ENCODE measurements around the gene KRTAP5-1. TPM values are rescaled to one million over a fixed set of nuclear protein-coding genes. Genes with fewer than 3 reads are reported as not detected.
A peak's percentile ranks its signal among the peaks of the same experiment; 100 is the strongest.

The KRTAP5-1 gene
- total RNA-seq, 1 experiment from 2014 or later = not detected

GRCh38 chr11:1560649-1561251 lies 24.3 kb downstream of the KRTAP5-1 start:
- DNase-seq (ENCODE audit: low read depth) = no peak

DNA sequence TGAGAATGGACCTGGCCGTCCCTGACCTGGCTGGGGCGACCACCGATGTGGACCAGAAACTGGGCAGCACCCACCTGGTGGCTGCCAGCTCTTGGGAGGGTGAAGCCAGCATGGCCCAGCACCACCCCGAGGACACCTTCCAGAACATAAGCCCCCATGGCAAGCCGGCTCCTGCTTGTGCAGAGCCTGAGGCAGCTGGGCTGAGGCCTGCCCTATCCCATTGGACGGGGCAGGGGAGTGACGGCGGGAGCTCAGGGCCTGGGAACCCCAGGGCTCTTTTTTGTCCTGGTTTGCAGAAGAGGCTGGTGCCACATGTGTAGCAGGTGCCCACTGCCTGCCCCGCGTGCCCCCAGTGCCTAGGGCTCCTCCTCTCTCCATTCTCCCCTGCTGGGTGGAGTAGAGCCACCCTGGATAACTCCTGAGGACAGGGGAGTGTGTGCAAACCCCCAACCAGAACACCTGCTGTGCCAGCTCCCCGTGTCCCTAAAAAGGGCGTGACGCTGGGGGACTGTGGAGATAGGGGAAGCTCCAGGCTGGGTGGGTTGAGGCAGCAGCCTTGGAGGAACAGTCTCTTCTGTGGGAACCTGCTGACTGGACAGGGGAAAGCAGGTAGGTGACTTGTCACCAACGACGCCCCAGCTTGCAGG lies 25.0 kb downstream of the KRTAP5-1 start:
- no peak for DNase-seq (ENCODE audit: low read depth)

GRCh38 chr11:1559111-1559951 lies 25.8 kb downstream of the KRTAP5-1 start:
- peak; percentile 91 for DNase-seq (ENCODE audit: low read depth)

- no peak for DNase-seq (ENCODE audit: low read depth)
Observed at GRCh38 chr11:1558775-1559110, 26.3 kb downstream of the KRTAP5-1 start.

DNA sequence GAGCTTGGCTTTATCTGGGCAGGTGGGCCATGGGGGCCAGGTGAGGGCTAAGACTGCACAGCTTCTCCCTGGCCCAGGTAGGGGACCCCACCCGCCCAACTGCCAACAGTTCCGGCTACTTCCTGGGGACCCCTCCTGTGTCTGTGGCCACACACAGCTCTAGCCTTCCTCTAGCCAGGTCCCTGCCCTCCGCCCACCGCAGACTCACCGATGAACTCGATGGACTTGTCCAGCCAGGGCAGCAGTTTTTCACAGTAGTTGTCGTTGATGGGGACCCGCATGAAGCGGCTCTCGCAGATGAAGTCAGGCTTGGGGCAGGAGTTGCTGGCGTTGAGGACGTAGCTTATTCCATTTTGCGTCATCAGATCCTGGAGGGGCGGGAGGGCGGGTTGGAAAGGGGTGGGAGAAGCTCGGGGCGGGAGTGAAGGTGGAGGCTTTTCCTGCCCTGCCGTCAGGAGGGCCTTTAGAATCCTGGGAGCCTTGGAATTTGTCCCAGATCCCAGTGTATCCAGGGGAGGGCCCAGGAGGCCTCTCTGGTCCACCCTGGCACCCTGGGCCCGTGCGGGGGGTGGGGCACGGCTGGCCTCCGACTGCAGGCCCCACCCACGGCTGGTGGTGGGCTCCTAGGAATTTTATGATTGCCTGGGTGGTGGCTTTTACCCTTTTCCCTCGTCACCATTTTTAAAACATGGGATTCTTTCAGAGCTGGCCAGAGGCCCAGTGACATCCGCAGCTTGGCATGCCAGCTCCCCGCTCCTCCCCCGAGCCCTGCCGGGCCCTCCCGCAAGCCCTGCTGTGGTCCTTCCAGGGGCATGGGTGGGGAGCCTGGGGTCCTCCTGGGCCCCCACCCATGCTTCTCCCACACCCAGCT lies 26.9 kb downstream of the KRTAP5-1 start:
- peak; percentile 80 for DNase-seq (ENCODE audit: low read depth)

GRCh38 chr11:1557051-1557884 lies 27.8 kb downstream of the KRTAP5-1 start:
- DNase-seq (ENCODE audit: low read depth) = no peak

DNA sequence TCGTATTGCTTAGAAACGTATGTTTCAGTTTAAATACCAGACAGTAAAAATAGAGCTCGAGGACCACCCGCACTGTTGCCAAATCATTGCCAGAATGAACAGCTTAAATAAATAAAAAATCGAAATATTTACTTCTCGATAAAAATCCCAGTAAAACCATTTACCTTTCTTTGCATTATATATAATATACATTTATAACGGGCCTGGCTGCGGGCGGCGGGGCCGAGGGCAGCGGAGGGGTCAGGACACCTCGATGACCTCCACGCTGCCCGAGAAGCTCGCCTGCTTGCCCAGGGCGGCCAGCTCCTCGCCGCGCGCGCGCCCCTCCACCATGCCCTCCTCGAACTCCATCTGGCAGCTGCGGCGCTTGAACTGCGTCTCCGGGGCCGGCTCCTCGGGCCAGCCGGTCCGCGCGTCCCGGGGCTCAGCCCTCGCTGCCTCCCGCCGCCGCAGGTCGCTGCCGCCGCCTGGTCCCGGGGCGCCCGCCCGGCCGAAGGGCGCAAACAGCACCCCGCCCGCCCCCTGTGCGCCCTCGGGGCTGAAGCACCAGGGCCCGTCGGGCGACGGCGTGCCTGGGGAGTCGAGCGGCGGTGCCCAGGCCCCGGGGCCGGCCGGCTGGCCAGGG lies 28.7 kb downstream of the KRTAP5-1 start:
- no peak for DNase-seq (ENCODE audit: low read depth)

DNA sequence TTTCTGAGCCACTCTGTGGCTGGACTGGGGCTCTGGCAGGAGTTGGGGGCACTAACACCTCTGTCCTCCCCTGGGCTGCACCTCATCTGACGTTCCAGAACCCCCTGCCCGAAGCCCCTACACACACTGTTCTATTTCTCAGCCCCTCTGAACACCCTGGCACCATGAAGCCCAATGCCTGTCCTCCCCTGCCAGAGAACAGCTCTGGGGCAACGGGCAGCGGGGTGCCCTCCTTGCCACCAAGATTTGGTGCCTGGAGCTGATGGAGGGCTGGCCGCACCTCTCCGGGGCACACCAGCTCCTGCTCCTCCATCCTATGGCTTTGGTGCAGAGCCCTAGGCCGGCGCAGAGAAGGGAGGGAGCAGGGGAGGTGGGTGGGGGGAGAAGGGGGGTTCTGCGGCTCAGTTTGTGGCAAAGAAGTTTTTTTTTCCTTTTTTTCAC lies 29.4 kb downstream of the KRTAP5-1 start:
- DNase-seq (ENCODE audit: low read depth) = no peak

DNA sequence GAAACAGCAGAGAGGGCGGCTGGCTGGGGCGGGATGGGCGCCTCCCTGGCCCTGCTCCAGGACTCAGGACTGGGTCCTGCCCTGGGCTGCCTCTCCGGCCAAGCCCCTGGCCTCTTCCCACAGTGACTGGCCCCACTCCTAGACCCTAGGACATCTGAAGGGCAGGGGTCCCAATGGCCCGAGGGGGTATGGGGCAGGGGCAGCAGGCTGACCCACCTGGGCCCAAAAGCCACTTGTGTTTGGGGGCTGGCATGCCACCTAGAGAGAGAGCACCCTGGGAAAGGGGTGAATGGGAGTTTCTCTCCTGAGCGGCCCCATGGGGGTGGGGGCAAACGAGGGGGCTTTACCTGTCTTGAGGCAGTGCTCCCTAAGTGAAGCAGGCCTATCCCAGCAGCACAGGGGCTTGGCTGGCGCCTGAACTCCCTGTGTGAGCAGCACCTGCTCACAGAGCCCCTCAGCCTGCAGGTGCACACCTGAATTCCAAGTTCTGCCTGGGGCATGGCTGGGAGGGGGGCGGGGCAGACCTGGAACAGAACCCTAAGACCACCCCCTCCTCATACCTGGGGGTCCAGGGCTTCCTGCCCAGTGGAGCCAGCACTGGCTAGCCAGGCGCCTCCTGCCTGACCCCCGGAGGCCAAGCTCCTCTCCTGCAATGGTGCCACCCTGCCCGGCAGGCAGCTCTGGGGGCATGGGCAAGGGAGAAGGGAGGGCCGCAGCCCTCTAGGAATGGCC lies 29.9 kb downstream of the KRTAP5-1 start:
- no peak for DNase-seq (ENCODE audit: low read depth)

GRCh38 chr11:1553808-1554594 lies 31.1 kb downstream of the KRTAP5-1 start:
- no peak for DNase-seq (ENCODE audit: low read depth)

DNA sequence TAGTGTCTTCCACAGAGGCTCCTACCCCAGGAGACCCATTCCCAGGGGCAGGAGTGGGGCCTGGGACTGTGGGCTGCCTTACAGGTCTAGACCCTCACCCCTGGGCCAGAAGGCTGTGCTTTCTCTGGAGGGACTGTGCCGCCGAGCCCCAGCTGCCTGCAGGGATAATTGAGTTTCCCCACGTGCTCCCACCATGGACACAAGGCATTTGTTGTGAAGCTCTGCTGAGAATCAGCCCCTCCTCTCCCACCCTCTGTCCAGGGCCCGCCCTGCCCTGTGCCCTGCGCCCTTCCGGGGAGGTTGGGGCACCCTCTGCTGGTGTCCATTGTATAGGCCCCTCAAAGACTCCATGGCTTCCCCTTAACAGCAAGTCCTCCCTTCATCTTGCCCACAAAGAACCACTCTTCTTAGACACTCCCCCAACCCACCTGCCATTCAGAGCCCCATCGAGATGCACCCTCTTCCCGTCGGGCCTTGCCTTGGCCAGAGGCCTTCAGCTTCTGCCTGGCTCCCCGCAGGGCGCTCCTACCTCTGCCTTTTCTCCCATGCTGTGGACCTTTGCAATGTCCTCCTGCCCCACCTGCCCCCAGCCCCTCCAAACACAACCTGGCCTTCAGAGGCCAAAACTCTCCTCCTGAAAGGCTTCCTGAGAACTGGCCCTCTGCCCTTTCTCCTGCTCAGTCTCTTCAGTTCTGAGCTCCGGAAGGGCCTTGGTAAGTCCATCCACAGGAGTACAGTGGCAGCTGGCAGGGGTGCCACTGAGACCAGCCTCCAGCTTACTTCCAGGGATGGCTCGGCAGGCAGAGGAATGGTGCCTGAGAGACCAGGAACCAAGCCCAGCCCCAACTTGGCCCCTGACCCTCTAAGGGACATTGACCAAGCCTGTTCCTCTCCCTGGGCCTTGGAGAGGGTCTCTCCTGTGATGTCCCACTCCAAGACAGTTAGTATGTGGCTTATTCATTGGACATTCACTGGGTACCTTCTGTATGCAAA lies 35.4 kb downstream of the KRTAP5-1 start:
- DNase-seq (ENCODE audit: low read depth) = no peak

DNA sequence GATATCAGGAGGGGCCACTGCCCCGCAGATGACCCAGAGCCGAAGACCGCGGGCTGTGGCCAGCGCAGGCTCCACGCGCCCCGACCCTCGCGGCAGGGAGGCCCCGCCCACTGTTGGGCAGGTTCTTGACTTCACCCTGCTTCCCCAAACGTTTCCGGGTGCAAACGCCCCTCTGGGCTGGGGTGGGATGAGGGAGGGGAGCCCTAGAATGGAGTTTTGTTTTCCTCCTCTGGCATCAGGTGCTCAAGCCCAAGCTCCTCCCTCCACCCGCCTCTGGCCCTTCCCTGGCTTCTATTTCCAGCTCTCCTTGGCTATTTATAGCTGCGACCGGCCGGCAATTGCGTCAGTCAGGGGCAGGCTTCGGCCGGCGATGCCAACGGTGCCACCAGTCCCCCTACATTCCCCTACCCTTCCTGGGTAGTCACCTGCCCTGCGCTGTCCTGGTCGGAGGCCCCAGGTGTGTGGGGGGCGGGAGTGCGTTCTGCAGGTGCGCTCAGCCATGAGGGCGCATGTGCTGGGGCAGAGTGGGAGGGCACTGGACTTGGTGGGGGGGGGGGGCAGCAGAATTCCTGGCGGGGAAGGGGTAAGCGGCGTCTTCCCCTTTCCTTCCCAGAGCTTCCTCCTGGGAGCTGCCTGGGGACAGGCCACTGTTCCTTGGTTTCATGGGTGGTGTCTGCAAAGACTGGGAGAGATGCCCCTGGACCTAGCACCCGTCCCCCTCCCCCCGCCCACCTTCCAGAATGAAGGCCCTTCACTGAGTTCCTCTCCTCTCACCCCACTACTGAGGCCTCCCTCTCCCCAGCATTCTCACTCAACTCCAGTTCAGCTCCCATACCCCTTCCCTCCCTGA lies 36.6 kb downstream of the KRTAP5-1 start:
- peak; percentile 45 for DNase-seq (ENCODE audit: low read depth)

DNA sequence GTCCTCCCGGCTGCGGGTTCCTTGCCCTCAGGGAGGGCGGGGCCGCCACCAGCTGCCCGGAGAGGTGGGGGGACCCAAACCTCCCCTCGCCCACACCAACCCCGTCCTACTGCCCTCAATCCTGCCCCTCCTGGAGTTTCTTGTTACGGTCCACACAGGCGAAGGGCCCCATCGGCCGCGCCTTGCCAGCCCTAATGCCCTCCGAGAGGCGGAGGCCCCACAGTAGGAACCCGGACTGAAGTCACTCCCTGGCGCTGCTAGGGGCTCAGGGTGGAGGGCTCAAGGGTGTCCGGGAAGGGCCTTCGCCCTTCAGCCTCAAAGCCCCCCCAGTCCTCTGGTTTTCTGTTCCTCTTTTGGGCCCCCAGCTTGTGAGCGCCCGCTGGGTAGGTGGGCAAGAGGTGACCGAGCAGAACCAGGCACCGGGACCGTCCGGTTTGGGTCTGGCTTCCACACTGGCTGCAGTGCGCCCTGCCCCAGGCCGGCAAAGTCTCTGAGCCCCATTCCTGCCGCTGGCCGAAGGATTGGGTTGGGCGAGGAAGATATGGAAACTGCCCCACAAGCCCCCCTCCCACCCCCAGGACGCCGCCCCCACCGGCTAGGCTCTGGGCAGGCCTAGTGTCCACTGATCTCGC lies 37.5 kb downstream of the KRTAP5-1 start:
- peak; percentile 18 for DNase-seq (ENCODE audit: low read depth)

DNA sequence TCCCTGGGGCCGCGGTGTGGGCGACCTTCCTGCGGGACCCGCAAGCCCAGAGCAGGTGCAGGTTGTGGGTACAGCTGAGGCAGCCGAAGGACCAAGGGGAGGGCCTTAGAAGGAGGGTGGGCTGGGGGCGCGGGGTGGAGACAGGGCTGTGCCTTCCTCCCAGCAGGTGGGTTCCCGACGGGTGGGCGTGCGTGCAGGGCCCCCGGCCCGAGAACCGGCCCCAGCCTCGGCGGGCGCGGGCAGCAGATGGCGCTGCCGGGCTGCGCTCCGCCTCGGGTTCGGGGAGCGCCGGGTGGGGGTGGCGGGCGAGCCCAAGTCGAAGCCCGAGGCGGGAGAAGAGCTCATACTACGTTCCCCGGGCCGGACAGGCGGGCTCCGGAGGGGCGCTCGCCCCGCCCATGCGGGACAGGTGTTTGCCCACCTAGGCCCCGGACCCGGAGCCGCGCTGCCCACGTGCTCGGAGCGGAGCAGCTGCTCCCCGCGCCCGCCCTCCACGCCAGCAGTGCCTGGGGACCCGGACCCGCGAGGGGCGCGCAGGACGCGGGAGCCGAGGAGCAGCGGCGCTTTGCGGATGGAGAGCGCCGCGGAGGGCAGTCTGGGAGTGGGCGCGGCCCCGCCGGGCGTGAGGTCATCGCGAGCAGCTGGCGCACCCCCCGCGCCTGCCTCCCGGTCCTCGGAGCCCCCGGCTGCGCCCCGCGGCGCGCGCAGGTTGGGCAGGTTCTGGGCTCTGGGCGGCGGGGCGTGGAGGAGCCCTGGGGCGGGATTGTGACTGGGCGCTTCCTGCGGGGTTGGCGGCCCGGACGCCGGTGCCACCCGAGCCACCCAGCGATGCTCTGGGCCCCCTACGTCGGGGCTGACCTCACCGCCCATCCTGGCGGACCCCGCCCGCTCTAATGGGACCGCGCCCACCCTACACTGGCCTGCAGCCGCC lies 38.3 kb downstream of the KRTAP5-1 start:
- peak; percentile 68 for DNase-seq (ENCODE audit: low read depth)

GRCh38 chr11:1546077-1546535 lies 39.0 kb downstream of the KRTAP5-1 start:
- no peak for DNase-seq (ENCODE audit: low read depth)
